GM18867 (cell line): Measurements from ENCODE around the gene DLG2.

Experiments
- ATAC-seq: cut with Tn5 transposase; IDR thresholded peaks from one replicate; pipeline ENCODE4 v1.9.1; 2021; ENCODE audit warnings: mild to moderate bottlenecking, moderate library complexity; ENCODE audit not compliant: unreplicated experiment

Gene DLG2

DNA sequence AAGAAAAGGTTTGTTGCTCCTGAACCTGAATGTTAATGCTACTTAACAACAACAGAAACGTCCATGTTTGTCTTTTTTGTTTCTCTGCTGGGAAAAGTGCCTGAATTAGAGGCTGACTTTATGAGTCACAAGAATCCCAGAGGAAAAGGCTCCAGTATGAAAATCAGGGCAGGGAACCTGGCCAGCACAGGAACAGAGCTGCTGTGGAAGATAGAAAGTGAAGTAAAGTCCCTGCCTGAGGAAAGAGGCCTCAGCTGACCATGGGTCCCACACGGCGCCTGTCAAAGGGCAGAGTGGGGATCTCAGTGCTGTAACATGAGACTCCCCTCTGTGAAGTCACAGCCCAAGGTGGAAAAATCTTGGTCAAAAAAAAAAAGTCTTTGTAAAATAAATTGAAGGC is 1708.7 kb downstream of the DLG2 start:
- ATAC-seq = no peak

DNA sequence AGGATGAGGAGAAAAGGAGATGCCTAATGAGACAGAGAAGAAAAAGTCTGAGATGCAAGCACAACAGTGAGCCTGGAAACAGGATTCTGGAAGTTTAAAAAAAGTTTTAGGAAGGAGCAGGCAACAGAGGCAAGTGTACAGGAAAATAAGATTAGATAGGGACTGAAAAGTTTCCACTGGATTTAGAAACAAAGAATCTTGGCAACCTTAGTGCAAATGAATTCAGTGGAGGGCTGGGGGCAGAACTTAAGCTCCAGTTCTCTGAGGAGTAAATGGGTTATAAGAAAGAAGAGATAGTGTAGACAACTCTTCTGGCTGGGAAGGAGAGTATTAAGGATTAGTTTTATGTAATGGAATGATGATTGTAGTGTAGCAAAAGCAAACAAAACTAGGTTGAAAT is 1712.1 kb downstream of the DLG2 start:
- ATAC-seq = no peak

DNA sequence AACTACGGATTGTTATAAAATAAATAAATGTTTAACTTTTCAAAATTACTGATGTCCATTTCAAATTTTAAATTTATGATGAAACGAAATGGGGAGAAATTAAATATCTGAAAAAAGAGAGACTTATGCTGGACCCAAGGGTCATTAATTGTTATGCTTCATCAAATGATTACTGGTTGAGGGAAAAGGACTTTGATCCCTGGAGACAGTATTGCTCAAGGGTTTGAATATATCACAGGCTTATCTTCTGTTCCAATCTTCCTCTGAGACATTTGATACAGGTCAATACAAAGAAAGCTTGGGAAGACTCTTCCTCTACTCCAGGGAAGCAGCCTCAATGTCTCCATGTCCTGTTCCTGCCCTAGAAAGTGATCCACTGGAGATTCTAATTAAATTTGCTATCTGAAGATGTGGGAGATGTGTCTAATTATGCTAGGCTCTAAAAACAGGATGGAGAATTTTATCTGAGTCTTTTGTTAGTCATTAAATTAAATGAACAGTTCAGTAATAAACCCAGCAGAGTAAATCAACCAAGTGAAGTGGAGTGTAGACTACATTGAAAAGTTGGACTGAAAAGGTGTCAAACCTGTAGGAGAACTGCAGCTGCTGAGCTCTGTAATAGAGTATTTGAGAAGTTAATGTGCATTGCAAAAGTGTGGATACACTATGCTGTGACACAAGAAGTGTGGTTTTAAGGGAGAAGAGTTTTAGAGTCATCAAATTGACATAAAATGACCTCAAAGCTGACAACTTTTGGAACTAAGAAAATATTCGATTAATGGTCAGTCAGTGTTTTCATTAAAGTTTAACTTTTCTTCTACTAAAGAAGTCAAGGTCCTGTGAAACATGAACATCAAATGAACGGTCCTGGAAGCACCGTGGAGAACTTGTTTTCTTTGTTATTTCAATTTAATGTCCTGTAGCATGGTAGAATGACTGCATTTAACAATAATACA is 1717.3 kb downstream of the DLG2 start:
- no peak for ATAC-seq

DNA sequence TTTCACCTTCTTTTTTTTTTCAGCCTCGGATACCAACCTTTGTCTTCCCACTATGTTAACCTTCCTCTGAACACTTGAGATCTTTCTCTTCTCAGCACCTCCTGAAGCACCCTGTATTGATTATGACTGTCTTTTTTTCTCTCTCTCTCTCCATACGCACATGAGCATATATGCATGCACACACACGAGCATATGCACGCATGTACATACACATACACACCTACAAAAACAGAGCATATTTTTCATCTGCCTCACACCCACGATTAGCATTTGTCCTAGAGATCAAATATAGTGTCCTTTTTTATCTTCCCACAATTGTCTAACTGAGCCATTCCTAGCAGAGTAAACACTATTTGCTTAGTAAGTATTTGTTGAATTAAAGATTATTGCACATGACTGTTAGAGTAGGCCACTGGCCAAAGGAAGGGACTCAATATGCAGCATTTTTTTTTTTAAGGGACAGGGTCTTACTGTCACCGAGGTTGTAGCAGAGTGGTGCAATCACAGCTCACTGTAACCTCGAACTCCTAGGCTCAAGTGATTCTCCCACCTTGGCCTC is 1718.8 kb downstream of the DLG2 start:
- no peak for ATAC-seq

DNA sequence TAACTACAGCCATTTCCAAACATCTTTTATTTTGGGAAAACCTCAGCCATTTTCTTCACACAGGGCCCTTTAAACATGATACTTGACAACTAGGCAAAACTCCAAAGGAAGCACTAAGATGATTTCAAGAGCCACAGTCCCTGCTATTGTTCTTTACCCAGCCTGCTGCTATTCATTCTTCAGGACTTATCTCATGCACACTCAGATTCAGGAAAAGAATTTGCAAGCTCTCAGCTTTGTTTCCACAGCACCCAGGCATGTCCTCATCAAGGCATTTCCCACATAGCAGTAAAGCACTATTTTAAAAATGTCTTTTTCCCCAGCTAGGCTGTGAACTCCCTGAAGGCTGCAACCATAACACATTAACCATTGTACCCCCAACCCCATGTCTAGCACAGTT is 1731.6 kb downstream of the DLG2 start:
- no peak for ATAC-seq

DNA sequence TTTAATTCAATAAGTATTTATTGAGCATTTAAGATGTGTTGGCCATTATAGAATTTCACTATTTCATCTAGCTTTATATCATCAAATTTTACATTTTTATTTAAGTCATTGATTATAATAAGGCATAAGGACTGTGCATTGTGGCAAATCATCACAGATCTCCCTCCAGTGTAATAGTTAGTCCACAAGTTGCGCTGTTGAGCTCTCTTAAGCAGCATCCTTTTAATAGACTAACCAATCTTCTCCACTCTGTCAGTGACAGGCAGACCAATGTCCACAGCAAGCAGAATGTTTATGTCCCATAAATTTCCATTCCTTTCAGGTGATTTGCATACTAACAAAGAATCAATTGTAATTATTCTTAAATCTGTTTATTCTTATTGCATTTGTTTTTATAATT is 1745.7 kb downstream of the DLG2 start:
- no peak for ATAC-seq

DNA sequence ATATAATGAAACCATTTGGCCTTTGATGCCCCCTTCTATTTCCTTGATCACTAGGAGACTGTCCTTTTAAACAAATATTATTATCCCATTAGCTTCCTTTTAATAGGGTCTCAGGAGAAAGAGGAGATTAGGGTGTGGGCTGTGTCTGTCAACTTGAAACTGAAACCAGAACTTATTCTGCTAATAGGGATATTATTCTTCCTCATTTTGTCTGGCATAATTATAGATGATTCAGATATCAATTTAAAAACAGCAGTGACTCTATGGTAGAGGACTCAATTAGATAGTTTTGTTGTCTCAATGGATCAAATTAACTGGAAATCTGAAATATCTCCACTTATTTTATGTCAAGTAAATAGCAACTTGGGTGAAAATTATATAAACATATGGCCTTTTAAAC is 1756.1 kb downstream of the DLG2 start:
- ATAC-seq = no peak

DNA sequence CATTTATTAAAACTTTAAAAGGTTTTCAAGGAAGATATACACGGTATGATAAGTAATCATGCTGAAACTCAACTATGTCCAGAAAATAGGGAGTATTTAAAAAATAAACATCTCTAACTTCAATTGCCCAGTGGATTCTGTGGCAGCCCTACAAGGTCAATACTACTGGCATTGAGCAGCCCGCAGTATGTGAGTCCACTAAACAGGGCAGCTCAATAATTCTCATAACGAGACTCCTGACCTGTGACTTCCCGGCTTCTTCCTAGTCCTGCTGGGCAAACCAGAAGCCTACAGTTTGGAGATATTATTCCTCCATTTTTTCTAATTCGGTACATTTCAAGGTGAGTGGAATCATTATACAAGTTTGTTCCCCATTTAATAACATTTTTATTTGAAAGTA is 1760.5 kb downstream of the DLG2 start:
- no peak for ATAC-seq

DNA sequence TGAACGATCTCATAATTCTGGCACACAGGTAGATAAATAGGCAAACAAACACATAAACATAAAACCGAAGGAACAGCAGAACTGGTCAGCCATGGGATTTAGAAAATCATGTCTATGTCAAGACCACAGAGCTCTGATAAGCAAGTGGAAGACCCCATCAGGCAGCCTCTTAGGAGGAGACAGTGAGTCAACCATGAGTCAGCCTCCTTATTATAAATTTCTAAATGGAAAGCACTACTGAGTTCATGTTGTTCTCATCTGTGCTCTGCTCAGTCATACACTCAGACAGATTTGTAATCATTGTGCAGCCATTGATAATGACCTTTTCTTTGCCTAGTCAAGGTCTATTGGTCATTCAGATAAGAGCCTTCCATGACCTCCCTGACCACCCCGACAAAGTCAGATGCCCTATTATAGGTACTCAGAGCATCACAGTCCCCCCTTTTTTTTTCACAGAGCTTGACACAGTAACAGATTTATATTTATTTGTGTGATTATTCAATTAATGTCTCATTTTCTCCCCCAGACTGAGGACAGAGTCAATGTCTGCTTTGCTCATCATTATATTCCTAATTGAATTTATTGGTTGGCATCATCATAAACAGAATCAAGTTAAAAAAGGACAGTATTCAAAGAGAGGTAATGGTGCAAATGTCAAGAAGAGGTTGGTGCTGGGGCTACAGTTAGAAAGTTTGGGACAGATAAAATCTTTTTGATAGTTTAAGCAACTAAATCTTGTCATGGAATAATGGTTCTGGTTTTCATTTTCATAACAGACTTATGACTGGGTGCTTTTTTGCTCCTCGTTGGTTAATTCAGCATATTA is 1761.3 kb downstream of the DLG2 start:
- ATAC-seq = no peak

DNA sequence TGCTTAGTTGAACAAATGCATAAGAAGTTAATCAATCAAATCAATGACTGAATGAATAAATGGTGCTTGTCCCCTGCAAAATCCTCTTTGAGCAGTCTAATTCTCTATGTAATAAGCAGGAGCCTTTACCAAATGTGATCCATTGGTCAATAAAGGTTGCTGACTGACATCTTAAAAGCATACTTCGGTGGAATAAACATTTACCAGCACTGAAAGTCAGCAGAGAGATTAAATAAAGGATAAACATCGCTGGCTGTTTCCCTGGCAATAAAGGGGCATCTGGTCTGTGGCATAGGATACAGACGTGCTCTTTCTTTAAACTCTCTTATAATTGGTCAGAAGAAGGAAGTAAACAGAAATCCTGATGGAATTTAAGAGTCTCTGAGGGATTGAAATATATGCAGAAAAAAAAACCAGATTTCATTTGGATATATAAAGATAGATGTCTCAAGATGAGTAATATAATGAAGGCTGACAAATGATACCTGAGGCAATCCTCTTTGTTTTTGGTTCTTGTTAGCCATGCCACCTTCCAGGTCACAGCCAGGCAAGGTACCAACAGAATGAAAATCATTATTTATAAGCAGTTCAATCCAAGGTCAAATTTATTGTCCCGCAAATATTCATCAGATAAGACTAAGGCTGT is 1762.6 kb downstream of the DLG2 start:
- no peak for ATAC-seq

DNA sequence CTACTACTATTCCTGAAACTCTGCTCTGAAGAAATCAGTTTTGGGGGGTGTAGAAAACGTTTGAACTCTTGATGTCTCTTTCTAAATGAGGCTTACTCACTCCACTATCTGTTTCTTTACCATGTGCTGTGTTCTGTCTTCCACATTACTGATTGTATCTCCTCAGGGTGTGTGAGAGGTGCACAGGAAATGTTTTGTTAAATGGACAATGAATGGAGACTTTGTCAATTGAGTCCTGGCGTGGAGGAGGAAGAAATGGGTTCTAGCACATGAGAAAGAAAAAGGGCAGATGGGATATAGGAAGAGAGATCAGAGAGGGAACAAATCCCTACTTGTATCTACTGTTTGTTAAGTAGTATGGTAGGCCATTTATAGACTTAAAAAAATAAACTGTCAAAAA is 1763.9 kb downstream of the DLG2 start:
- no peak for ATAC-seq

DNA sequence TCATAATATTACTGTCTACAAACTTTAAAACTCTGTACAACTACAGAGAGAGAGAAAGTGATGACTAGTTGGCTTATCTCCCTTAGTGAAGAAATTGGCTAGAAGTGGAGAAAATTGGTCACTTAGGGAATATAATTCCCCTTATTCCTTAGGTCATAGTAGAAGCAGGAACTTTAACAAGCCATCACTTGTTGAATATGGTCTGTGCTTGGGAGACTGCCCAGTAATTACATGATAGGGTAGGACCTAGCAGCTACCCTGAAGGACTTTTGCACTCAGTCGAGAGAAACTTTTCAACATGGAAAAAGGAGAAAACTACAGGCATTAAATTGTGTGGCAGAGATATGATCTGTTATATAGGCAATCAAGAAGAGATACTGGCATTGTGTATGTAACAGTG is 1764.5 kb downstream of the DLG2 start:
- ATAC-seq = no peak

DNA sequence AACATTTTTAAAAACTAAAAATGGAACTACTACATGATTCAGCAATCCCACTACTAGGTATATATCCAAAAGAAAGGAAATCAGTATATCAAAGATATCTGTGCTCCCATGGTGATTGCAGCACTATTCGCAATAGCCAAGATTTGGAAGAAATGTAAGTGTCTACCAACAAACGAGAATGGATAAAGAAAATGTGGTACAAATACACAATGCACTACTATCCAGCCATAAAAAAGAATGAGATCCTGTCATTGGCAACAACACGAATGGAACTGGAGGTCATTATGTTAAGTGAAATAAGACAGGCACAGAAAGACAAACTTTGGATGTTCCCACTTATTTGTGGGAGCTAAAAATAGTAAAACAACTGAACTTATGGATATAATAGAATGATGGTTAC is 1765.1 kb downstream of the DLG2 start:
- ATAC-seq = no peak

DNA sequence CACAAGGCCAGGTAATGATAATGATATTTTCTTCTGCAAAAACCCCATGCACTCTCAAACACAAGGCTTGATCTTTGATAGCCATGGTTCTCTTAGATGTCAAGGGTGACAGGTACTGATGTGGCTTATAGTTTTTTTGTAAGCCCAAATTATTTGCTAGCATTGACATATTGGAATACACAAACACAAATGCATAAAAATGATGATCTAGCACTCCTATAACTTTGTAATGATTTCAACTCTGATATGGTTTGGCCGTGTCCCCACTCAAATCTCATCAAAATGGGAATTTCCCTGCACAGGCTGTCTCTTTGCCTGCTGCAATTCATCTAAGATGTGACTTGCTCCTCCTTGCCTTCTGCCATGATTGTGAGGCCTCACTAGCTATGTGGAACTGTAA is 1768.5 kb downstream of the DLG2 start:
- no peak for ATAC-seq

DNA sequence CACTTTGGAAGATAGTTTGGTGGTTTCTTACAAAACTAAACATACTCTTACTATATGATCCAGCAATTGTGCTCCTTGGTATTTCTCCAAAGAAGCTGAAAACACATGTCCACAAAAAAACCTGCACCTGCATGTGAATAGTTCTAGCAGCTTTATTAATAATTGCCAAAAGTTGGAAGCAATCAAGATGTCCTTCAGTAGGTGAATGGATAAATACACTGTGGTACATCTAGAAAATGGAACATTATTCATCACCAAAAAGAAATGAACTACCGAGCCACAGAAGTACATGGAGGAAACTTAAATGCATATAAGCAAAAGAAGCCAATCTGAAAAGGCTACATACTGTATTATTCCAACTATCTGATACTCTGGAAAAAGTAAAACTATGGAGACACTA is 1771.9 kb downstream of the DLG2 start:
- ATAC-seq = no peak

DNA sequence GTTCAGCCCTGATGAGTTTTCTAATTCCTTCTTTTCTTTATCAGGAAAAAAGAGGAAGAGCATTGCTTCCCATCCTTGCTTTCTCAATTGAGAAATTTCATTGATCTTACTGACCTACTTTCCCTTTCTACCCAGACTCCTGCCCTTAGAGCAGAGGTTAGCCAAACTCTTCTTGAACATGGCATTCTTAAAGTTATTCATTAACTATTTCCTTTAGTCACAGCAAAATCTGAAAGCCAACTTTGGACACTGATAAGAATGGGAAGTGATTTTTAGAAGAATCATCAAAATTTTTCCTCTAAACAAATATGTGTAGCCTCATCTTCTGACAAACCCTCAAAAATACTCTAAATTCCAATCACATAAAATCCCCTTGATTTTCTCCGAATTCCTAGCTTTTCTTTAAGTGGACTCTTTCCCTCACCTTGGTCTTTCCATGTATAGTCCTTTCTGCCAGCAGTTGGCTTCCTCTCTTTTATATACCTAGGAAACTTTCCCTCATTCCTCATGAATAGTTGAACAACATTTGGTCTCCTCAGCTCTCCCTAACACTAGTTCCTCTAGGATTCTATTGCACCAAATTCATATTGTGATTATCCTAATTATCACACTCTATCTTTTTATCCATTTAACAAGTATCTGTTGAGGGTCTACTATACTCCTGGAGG is 1774.2 kb downstream of the DLG2 start:
- no peak for ATAC-seq

DNA sequence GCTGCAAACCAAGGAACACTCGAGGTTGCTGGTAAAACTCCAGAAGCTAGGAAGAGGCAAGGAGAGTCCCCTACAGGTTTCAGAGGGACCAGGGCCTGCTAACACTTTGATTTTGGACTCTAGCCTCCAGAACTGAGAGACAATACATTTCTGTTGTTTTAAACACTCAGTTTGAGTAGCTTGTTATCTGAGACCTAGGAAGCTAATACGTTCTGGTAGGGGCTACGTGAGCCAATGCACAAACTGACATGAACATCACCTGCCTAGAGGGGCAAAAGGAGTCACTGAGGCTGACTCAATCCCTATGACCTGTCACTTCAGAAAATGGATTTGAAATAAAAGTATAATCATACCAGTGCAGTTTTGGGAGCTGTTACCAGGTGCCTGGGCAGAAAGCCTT is 1775.1 kb downstream of the DLG2 start:
- ATAC-seq = no peak

DNA sequence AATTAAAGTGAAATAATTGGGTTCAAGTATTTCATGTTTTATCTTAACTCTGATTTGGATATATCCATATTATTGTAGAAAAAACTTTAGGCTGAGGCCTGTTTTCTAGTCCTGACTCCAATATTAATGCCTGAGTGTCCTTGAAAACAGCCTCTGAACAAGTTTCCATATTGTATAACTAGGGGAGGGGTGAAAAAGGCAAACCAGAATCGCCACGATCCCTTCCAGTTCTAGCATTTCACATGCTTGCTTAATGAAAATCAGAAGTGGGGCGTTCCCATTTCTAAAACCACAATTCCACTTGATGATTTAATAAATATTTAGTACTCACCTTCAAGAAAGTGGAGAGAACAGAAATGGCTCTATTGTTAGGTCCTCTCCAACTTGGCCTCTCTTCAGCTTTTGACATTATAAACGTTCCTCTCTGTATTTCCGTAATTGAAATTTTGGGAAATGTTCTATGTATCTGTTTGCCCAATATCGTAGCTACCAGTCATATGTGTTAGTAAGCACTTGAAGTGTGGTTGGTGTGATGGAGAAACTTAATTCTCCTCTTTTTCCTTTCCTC is 1779.6 kb downstream of the DLG2 start:
- ATAC-seq = no peak

DNA sequence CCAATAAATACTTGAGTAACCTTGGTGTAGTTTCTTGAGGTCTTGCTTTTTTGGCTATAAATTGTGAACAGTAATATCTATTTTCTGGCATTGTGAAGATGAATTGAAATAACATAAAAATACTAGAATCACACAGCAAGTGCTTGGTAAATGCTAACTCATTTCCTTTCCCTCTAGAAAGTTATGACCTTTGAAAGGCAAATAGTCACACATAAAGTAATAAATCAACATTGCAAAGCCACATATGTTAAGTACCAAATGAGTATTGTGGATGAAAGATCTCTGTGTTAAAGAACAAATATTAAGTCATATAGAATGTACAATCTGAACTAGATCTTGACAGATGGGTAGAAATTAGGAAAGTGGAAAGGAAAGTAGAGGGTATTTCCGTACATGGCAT is 1781.3 kb downstream of the DLG2 start:
- no peak for ATAC-seq

DNA sequence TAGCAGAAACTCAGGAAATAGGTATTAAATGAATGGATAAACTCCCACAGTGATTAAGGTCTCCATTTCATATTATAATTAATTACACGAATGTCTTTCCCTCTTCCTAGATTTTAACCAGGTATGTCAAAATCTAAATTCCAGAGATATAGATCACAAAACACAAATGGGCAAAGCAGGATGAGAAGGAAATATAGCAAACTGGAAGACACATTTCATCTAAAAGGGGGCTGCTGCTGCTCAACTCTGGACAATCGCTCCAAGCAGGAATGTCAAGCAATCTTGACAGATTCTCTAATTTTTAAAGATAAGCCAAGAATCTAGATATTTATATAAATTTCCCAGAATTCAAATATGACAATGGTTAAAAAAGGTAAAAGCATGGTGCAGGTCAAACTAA is 1786.8 kb downstream of the DLG2 start:
- no peak for ATAC-seq
